ENCODE measurements around the gene MAPK7.

MAPK7 gene

GRCh38 chr17:19424934-19425868, 46.9 kb downstream of the MAPK7 start:
- DNase-seq: no peak

- no peak for DNase-seq
These were observed 48.3 kb downstream of the MAPK7 start for GRCh38 chr17:19426631-19427030.

- DNase-seq: no peak
These were observed 53.4 kb downstream of the MAPK7 start for GRCh38 chr17:19431691-19432090.

Measured in stimulated activated naive CD4-positive, alpha-beta T cell (primary cell).